PC-3 (cell line): ENCODE data around the gene FAH. TPM values are rescaled to one million over a fixed set of nuclear protein-coding genes. Genes with fewer than 3 reads are reported as not detected.

Experiments
- ATAC-seq: fragments of 200-7000 bp; cut with Tn5 transposase; 2 replicates; pipeline ENCODE4 v1.9.1; 2020; ENCODE audit warnings: mild to moderate bottlenecking, moderate library complexity
- BruUV-seq: library from RNA; stranded (reverse); fragments of 400-500 nt; replicated peaks from 2 replicates; lab custom pipeline; 2021; lab: Mats Ljungman, UMichigan
- CTCF ChIA-PET: fragments of 300-600 bp; sonication (Branson Sonifier 250); formaldehyde crosslinking; loops from one replicate; lab custom pipeline; 2022; ENCODE audit warnings: antibody characterized with exemption; lab: Charles Lee
- POLR2A ChIA-PET: fragments of 300-600 bp; sonication (Branson Sonifier 250); formaldehyde crosslinking; loops from one replicate; lab custom pipeline; 2022; ENCODE audit warnings: antibody characterized with exemption; ENCODE audit not compliant: unreplicated experiment; lab: Charles Lee
- DNase-seq: peaks from one replicate; pipeline ENCODE4 v3.0.0-alpha.2; 2015
- H2AFZ ChIP-seq: fragments of 300-600 bp; sonication (generic); 2 replicates; pipeline ENCODE4 v1.6.0; 2016; ENCODE audit warnings: antibody characterized with exemption, low read length
- H3F3A ChIP-seq: fragments of 300-600 bp; sonication (generic); one replicate; pipeline ENCODE4 v1.6.0; 2017; ENCODE audit warnings: antibody characterized with exemption, low read length, control low read depth, mild to moderate bottlenecking; ENCODE audit not compliant: unreplicated experiment
- H3K27ac ChIP-seq: fragments of 300-600 bp; sonication (generic); 2 replicates; pipeline ENCODE4 v1.5.1; 2016; ENCODE audit warnings: mild to moderate bottlenecking, low read length
- H3K27me3 ChIP-seq: fragments of 300-600 bp; sonication (generic); 2 replicates; pipeline ENCODE4 v1.6.1; 2016; ENCODE audit warnings: low read length, mixed read lengths
- H3K36me3 ChIP-seq: fragments of 300-600 bp; sonication (generic); 2 replicates; pipeline ENCODE4 v1.6.1; 2016; ENCODE audit warnings: low read depth, mixed run types, low read length, mixed read lengths
- H3K4me1 ChIP-seq: fragments of 300-600 bp; sonication (generic); 2 replicates; pipeline ENCODE4 v1.5.1; 2016; ENCODE audit warnings: low read length; ENCODE audit not compliant: insufficient read depth
- H3K4me2 ChIP-seq: fragments of 300-600 bp; sonication (generic); 2 replicates; pipeline ENCODE4 v1.6.0; 2016; ENCODE audit warnings: low read length
- H3K4me3 ChIP-seq: fragments of 300-600 bp; sonication (generic); 2 replicates; pipeline ENCODE4 v1.5.1; 2016; ENCODE audit warnings: mild to moderate bottlenecking, low read length, mixed read lengths
- H3K79me2 ChIP-seq: fragments of 300-600 bp; sonication (generic); 2 replicates; pipeline ENCODE4 v1.6.1; 2017; ENCODE audit warnings: low read length, mixed read lengths
- H3K9ac ChIP-seq: fragments of 300-600 bp; sonication (generic); 2 replicates; pipeline ENCODE4 v1.6.0; 2016; ENCODE audit warnings: mild to moderate bottlenecking, low read length
- H3K9me2 ChIP-seq: fragments of 300-600 bp; sonication (generic); replicated peaks from 2 replicates; pipeline ENCODE4 v1.6.1; 2016; ENCODE audit warnings: mixed run types, low read length, mixed read lengths
- H3K9me3 ChIP-seq: fragments of 300-600 bp; sonication (generic); 2 replicates; pipeline ENCODE4 v1.6.1; 2016; ENCODE audit warnings: low read length, mixed read lengths
- H4K20me1 ChIP-seq: fragments of 300-600 bp; sonication (generic); 2 replicates; pipeline ENCODE4 v1.6.1; 2016; ENCODE audit warnings: low read length, mixed read lengths
- CTCF ChIP-seq: fragments of 300-600 bp; sonication (generic); conservative IDR thresholded peaks from 2 replicates; pipeline ENCODE4 v1.5.1; 2017; ENCODE audit warnings: antibody characterized with exemption, low read depth, mild to moderate bottlenecking, low read length
- EZH2 ChIP-seq: fragments of 300-600 bp; sonication (generic); IDR thresholded peaks from one replicate; pipeline ENCODE4 v1.6.1; 2017; ENCODE audit warnings: antibody characterized with exemption, mild to moderate bottlenecking, low read length; ENCODE audit not compliant: unreplicated experiment
- EZH2phosphoT487 ChIP-seq: fragments of 300-600 bp; sonication (generic); IDR thresholded peaks from 2 replicates; pipeline ENCODE4 v1.6.1; 2018; ENCODE audit warnings: mild to moderate bottlenecking, antibody characterized with exemption, low read length, borderline replicate concordance
- intact Hi-C: fragments of 100-400 bp; cut with micrococcal nuclease; formaldehyde crosslinking; loops from 2 replicates; pipeline ENCODE4 v1.9.0; 2023
- total RNA-seq: library from RNA; depleted of rRNA; stranded (reverse); fragments of >200 nt; gene quantifications from 2 replicates; pipeline ENCODE4 v1.2.3, GENCODE V29; 2014

FAH gene
- total RNA-seq, 1 experiment from 2014 or later, result 55.4 TPM

GRCh38 chr15:80185152-80185551 lies 32.4 kb downstream of the FAH start:
- POLR2A ChIA-PET, result no interaction called here
- DNase-seq (no peak), ATAC-seq (no peak)
- Histone ChIP-seq H3K4me1 (no peaks in the 10 kb centered on the region), H2AFZ (no peak overlapping the region), H4K20me1 (no peaks in the 10 kb centered on the region), H3K4me3 (no peak overlapping the region), H3K9ac (no peak overlapping the region), H3K9me3 (no peaks in the 10 kb centered on the region), H3K36me3 (peaks cover 37% of the 10 kb centered on the region), H3K27me3 (no peaks in the 10 kb centered on the region), H3K79me2 (no peaks in the 10 kb centered on the region), H3K9me2 (no peaks in the 10 kb centered on the region), H3F3A (no peaks in the 10 kb centered on the region), H3K27ac (no peak overlapping the region), H3K4me2 (no peak overlapping the region)
- no peak for TF ChIP-seq EZH2
- CTCF ChIA-PET, result no interaction called here
- intact Hi-C loops, result no loop called here
- no TSS peak for BruUV-seq

- TF ChIP-seq EZH2, result no peak
- no peak for TF ChIP-seq EZH2phosphoT487
- TF ChIP-seq CTCF, result no peak
- POLR2A ChIA-PET, result no interaction called here
- Histone ChIP-seq H4K20me1 (no peaks in the 10 kb centered on the region), H3K9me2 (no peaks in the 10 kb centered on the region), H3K9me3 (no peaks in the 10 kb centered on the region), H3K27me3 (no peaks in the 10 kb centered on the region), H3K4me2 (no peak overlapping the region), H3F3A (no peaks in the 10 kb centered on the region), H3K27ac (no peak overlapping the region), H3K4me1 (no peaks in the 10 kb centered on the region), H3K4me3 (no peak overlapping the region), H3K36me3 (peaks cover 33% of the 10 kb centered on the region), H3K79me2 (no peaks in the 10 kb centered on the region), H2AFZ (no peak overlapping the region), H3K9ac (no peak overlapping the region)
- DNase-seq (no peak), ATAC-seq (no peak)
- CTCF ChIA-PET, result no interaction called here
- intact Hi-C loops, result no loop called here
- no TSS peak for BruUV-seq
Measured at GRCh38 chr15:80186066-80186465, 33.3 kb downstream of the FAH start.

GRCh38 chr15:80186597-80186996 lies 33.8 kb downstream of the FAH start:
- CTCF ChIA-PET, result no interaction called here

More at GRCh38 chr15:80186597-80186996, 33.8 kb downstream of the FAH start:
- Histone ChIP-seq H3K27me3 (no peaks in the 10 kb centered on the region), H3K4me2 (no peak overlapping the region), H3F3A (no peaks in the 10 kb centered on the region), H3K4me1 (no peaks in the 10 kb centered on the region), H2AFZ (no peak overlapping the region), H3K9ac (no peak overlapping the region), H3K36me3 (peaks cover 29% of the 10 kb centered on the region), H3K9me2 (no peaks in the 10 kb centered on the region), H3K9me3 (no peaks in the 10 kb centered on the region), H3K27ac (no peak overlapping the region), H3K79me2 (no peaks in the 10 kb centered on the region), H3K4me3 (no peak overlapping the region), H4K20me1 (no peaks in the 10 kb centered on the region)
- POLR2A ChIA-PET, result no interaction called here
- no peak for TF ChIP-seq EZH2phosphoT487
- TF ChIP-seq EZH2, result no peak
- TF ChIP-seq CTCF, result no peak
- BruUV-seq, result no TSS peak
- ATAC-seq, result no peak
- intact Hi-C loops, result no loop called here
- no peak for DNase-seq
